ENCODE results near the gene TMEM232. TPM values are rescaled to one million over a fixed set of nuclear protein-coding genes. Genes with fewer than 3 reads are reported as not detected.
"Not testable (repeated sequence)": the region's sequence is repeated elsewhere in the genome, so short reads cannot be mapped to it uniquely, and the experiment has no call there.

The TMEM232 gene
- total RNA-seq, 8 experiments from 2014 or later, result 3.4 to 44.3 (median 5.6) TPM

GRCh38 chr5:110702300-110702699 is 24.2 kb downstream of the TMEM232 start:
- in situ Hi-C loops (cut with MboI; ENCODE audit: low pct_unique_long_range_greater_than_20kb in 2 of 9, low sequenced_read_pairs in 9 of 9, unreplicated experiment in 9 of 9), result no loop called here
- Histone ChIP-seq H3K4me3 (no peak overlapping the region), H3K27ac (no peak overlapping the region), H3K4me1 (replicated peaks in 1 of 2) (no peaks in the 10 kb centered on the region)
- 60 to 100% (median 73%) methylated on average over 1 of the region's 1 CpG; no CpG with 5 or more reads in 6 of the 10 experiments for WGBS, 10 experiments
- no peak for ATAC-seq (replicated peaks in 6 of 8)

GRCh38 chr5:110692669-110693068 is 33.8 kb downstream of the TMEM232 start:
- H3K4me3 ChIP-seq; in situ Hi-C loops (cut with MboI; ENCODE audit: low pct_unique_long_range_greater_than_20kb in 2 of 9, low sequenced_read_pairs in 9 of 9, unreplicated experiment in 9 of 9); H3K27ac ChIP-seq; ATAC-seq (replicated peaks in 6 of 8); H3K4me1 ChIP-seq (replicated peaks in 1 of 2): not testable (repeated sequence)
- WGBS, 10 experiments, result 100% methylated on average over 1 of the region's 5 CpGs; no CpG with 5 or more reads in 8 of the 10 experiments

- in situ Hi-C loops (cut with MboI; ENCODE audit: low pct_unique_long_range_greater_than_20kb in 2 of 9, low sequenced_read_pairs in 9 of 9, unreplicated experiment in 9 of 9); H3K4me1 ChIP-seq (replicated peaks in 1 of 2); ATAC-seq (replicated peaks in 6 of 8); H3K27ac ChIP-seq; H3K4me3 ChIP-seq: not testable (repeated sequence)
- 100% methylated on average over 1 of the region's 1 CpG; no CpG with 5 or more reads in 9 of the 10 experiments for WGBS, 10 experiments
These were observed 35.9 kb downstream of the TMEM232 start for GRCh38 chr5:110690587-110690986.

- Histone ChIP-seq H3K4me3 (no peak overlapping the region), H3K27ac (no peak overlapping the region), H3K4me1 (replicated peaks in 1 of 2) (no peaks in the 10 kb centered on the region)
- in situ Hi-C loops (cut with MboI; ENCODE audit: low pct_unique_long_range_greater_than_20kb in 2 of 9, low sequenced_read_pairs in 9 of 9, unreplicated experiment in 9 of 9), result no loop called here
- 17 to 100% (median 62%) methylated on average over 1 of the region's 1 CpG; no CpG with 5 or more reads in 1 of the 10 experiments for WGBS, 10 experiments
- ATAC-seq (replicated peaks in 6 of 8), result no peak
These were observed 39.0 kb downstream of the TMEM232 start for GRCh38 chr5:110687485-110687884.

GRCh38 chr5:110686270-110686669 is 40.2 kb downstream of the TMEM232 start:
- no peak for ATAC-seq (replicated peaks in 6 of 8)
- no peak overlapping the region for H3K27ac ChIP-seq
- in situ Hi-C loops (cut with MboI; ENCODE audit: low pct_unique_long_range_greater_than_20kb in 2 of 9, low sequenced_read_pairs in 9 of 9, unreplicated experiment in 9 of 9), result no loop called here
- 53 to 100% (median 85%) methylated on average over 1 to 2 of the region's 2 CpGs; no CpG with 5 or more reads in 1 of the 10 experiments for WGBS, 10 experiments
- H3K4me1 ChIP-seq (replicated peaks in 1 of 2), result no peaks in the 10 kb centered on the region
- no peak overlapping the region for H3K4me3 ChIP-seq

GRCh38 chr5:110681953-110682352 is 44.5 kb downstream of the TMEM232 start:
- Histone ChIP-seq H3K4me3 (no peak overlapping the region), H3K27ac (no peak overlapping the region), H3K4me1 (replicated peaks in 1 of 2) (no peaks in the 10 kb centered on the region)
- no peak for ATAC-seq (replicated peaks in 6 of 8)
- in situ Hi-C loops (cut with MboI; ENCODE audit: low pct_unique_long_range_greater_than_20kb in 2 of 9, low sequenced_read_pairs in 9 of 9, unreplicated experiment in 9 of 9), result no loop called here

GRCh38 chr5:110681109-110681508 is 45.4 kb downstream of the TMEM232 start:
- WGBS, 10 experiments, result 43 to 100% (median 75%) methylated on average over 1 to 3 of the region's 3 CpGs; no CpG with 5 or more reads in 2 of the 10 experiments
- no peak overlapping the region for H3K27ac ChIP-seq
- H3K4me1 ChIP-seq (replicated peaks in 1 of 2), result no peaks in the 10 kb centered on the region
- ATAC-seq (replicated peaks in 6 of 8), result no peak
- H3K4me3 ChIP-seq, result no peak overlapping the region
- in situ Hi-C loops (cut with MboI; ENCODE audit: low pct_unique_long_range_greater_than_20kb in 2 of 9, low sequenced_read_pairs in 9 of 9, unreplicated experiment in 9 of 9), result no loop called here

GRCh38 chr5:110676554-110676953 is 49.9 kb downstream of the TMEM232 start:
- ATAC-seq (replicated peaks in 6 of 8); in situ Hi-C loops (cut with MboI; ENCODE audit: low pct_unique_long_range_greater_than_20kb in 2 of 9, low sequenced_read_pairs in 9 of 9, unreplicated experiment in 9 of 9): not testable (repeated sequence)
- 38 to 100% (median 94%) methylated on average over 1 to 9 of the region's 9 CpGs; no CpG with 5 or more reads in 1 of the 10 experiments for WGBS, 10 experiments

GRCh38 chr5:110665184-110665726 is 61.2 kb downstream of the TMEM232 start:
- WGBS, 10 experiments, result 30 to 75% (median 55%) methylated on average over 1 to 6 of the region's 6 CpGs
- in situ Hi-C loops (cut with MboI; ENCODE audit: low pct_unique_long_range_greater_than_20kb in 2 of 9, low sequenced_read_pairs in 9 of 9, unreplicated experiment in 9 of 9), result no loop called here
- no peak for ATAC-seq (replicated peaks in 6 of 8)

More at GRCh38 chr5:110676554-110676953, 49.9 kb downstream of the TMEM232 start:
- not testable (repeated sequence) for H3K4me3 ChIP-seq; H3K4me1 ChIP-seq (replicated peaks in 1 of 2); H3K27ac ChIP-seq

GRCh38 chr5:110663525-110663924 is 62.9 kb downstream of the TMEM232 start:
- ATAC-seq (replicated peaks in 6 of 8), result no peak
- 56 to 100% (median 85%) methylated on average over 1 of the region's 1 CpG; no CpG with 5 or more reads in 4 of the 10 experiments for WGBS, 10 experiments

More at GRCh38 chr5:110665184-110665726, 61.2 kb downstream of the TMEM232 start:
- Histone ChIP-seq H3K27ac (no peak overlapping the region), H3K4me3 (no peak overlapping the region), H3K4me1 (replicated peaks in 1 of 2) (no peaks in the 10 kb centered on the region)

GRCh38 chr5:110658006-110658405 is 68.5 kb downstream of the TMEM232 start:
- no peak for ATAC-seq (replicated peaks in 6 of 8)
- no peak overlapping the region for H3K4me3 ChIP-seq
- WGBS, 10 experiments, result 20 to 86% (median 75%) methylated on average over 2 to 5 of the region's 5 CpGs
- in situ Hi-C loops (cut with MboI; ENCODE audit: low pct_unique_long_range_greater_than_20kb in 2 of 9, low sequenced_read_pairs in 9 of 9, unreplicated experiment in 9 of 9), result no loop called here
- no peaks in the 10 kb centered on the region for H3K4me1 ChIP-seq (replicated peaks in 1 of 2)
- no peak overlapping the region for H3K27ac ChIP-seq

More at GRCh38 chr5:110663525-110663924, 62.9 kb downstream of the TMEM232 start:
- Histone ChIP-seq H3K27ac (no peak overlapping the region), H3K4me1 (replicated peaks in 1 of 2) (no peaks in the 10 kb centered on the region), H3K4me3 (no peak overlapping the region)
- in situ Hi-C loops (cut with MboI; ENCODE audit: low pct_unique_long_range_greater_than_20kb in 2 of 9, low sequenced_read_pairs in 9 of 9, unreplicated experiment in 9 of 9), result no loop called here

GRCh38 chr5:110653231-110653970 is 73.1 kb downstream of the TMEM232 start:
- Histone ChIP-seq H3K4me3 (no peak overlapping the region), H3K27ac (no peak overlapping the region), H3K4me1 (replicated peaks in 1 of 2) (no peaks in the 10 kb centered on the region)
- 0 to 93% (median 85%) methylated on average over 1 to 3 of the region's 3 CpGs for WGBS, 10 experiments
- no peak for ATAC-seq (replicated peaks in 6 of 8)
- in situ Hi-C loops (cut with MboI; ENCODE audit: low pct_unique_long_range_greater_than_20kb in 2 of 9, low sequenced_read_pairs in 9 of 9, unreplicated experiment in 9 of 9), result no loop called here

- H3K27ac ChIP-seq, result no peak overlapping the region
- ATAC-seq (replicated peaks in 6 of 8), result no peak
- in situ Hi-C loops (cut with MboI; ENCODE audit: low pct_unique_long_range_greater_than_20kb in 2 of 9, low sequenced_read_pairs in 9 of 9, unreplicated experiment in 9 of 9), result no loop called here
- WGBS, 10 experiments, result 0 to 100% (median 60%) methylated on average over 1 to 3 of the region's 3 CpGs
- no peaks in the 10 kb centered on the region for H3K4me1 ChIP-seq (replicated peaks in 1 of 2)
- H3K4me3 ChIP-seq, result no peak overlapping the region
These were observed 75.0 kb downstream of the TMEM232 start for GRCh38 chr5:110651507-110651906.
